Spleen (tissue), 11 donors: Measurements from ENCODE around the gene CALR3. TPM values are rescaled to one million over a fixed set of nuclear protein-coding genes. Genes with fewer than 3 reads are reported as not detected.
A peak's percentile ranks its signal among the peaks of the same experiment; 100 is the strongest.
"Not testable (repeated sequence)": the region's sequence is repeated elsewhere in the genome, so short reads cannot be mapped to it uniquely, and the experiment has no call there.

Experiments used
- DNase-seq: peaks from one replicate; pipeline ENCODE4 v3.0.0-alpha.2; 2020
- H3K27ac ChIP-seq, 8 donors: fragments of 200-600 bp; sonication (generic) in 7 of 8; 1 replicate in 4 of 8; 2 replicates in 4 of 8; pipeline versions ENCODE4 v1.5.0 to v1.8.0; 2016 to 2021; ENCODE audit warnings: inconsistent platforms in 4 of 8, mild to moderate bottlenecking in 4 of 8, moderate library complexity in 1 of 8
- H3K27me3 ChIP-seq, 7 donors: fragments of 200-600 bp; sonication (generic) in 6 of 7; replicated peaks in 1 of 7; 1 replicate in 4 of 7; 2 replicates in 3 of 7; pipeline versions ENCODE4 v1.5.0 to v1.8.0; 2016 to 2021; ENCODE audit warnings: inconsistent platforms in 3 of 7, mild to moderate bottlenecking in 1 of 7
- H3K36me3 ChIP-seq, 6 donors: fragments of 200-600 bp; sonication (generic) in 5 of 6; 1 replicate in 4 of 6; 2 replicates in 2 of 6; pipeline versions ENCODE4 v1.5.0 to v1.8.0; 2016 to 2021; ENCODE audit warnings: inconsistent platforms in 2 of 6
- H3K4me1 ChIP-seq, 6 donors: fragments of 200-600 bp; sonication (generic) in 5 of 6; 1 replicate in 3 of 6; 2 replicates in 3 of 6; pipeline versions ENCODE4 v1.5.0 to v1.8.0; 2016 to 2021; ENCODE audit warnings: inconsistent platforms in 3 of 6
- H3K4me3 ChIP-seq, 8 donors: fragments of 200-600 bp; sonication (generic) in 7 of 8; 1 replicate in 4 of 8; 2 replicates in 4 of 8; pipeline versions ENCODE4 v1.5.0 to v1.8.0; 2016 to 2021; ENCODE audit warnings: inconsistent platforms in 4 of 8, mild to moderate bottlenecking in 4 of 8, moderate library complexity in 2 of 8
- H3K9me3 ChIP-seq, 8 donors: fragments of 200-600 bp; sonication (generic) in 7 of 8; 1 replicate in 4 of 8; 2 replicates in 4 of 8; pipeline versions ENCODE4 v1.5.0 to v1.8.0; 2016 to 2021; ENCODE audit warnings: inconsistent platforms in 4 of 8
- POLR2A ChIP-seq, 3 donors: fragments of 450-650 bp; IDR thresholded peaks; one replicate each; pipeline ENCODE4 v1.5.1; 2017; ENCODE audit warnings: antibody characterized with exemption in 3 of 3, mild to moderate bottlenecking in 1 of 3
- POLR2AphosphoS5 ChIP-seq, 3 donors: sonication (generic); formaldehyde crosslinking; IDR thresholded peaks; one replicate each; pipeline ENCODE4 v1.5.1; 2017; ENCODE audit warnings: antibody characterized with exemption in 3 of 3
- WGBS, 5 donors: extraction: QIAGEN DNeasy Blood & Tissue Kit in 3 of 5; methylation state at CpG; one replicate each; pipeline versions ENCODE4 v1.1.5 to v1.1.7; 2013 to 2018; 5-methylcytosine and 5-hydroxymethylcytosine counted together
- intact Hi-C: fragments of 100-400 bp; cut with DNase I; formaldehyde crosslinking; loops from one replicate; pipeline ENCODE4 v1.15.0; 2023; ENCODE audit warnings: low total_unique reads
- polyA plus RNA-seq, 3 donors: library from polyadenylated mRNA; stranded (reverse); fragments of 200-250 nt; gene quantifications; one replicate each; pipeline ENCODE4 v1.2.1, GENCODE V29; 2013
- total RNA-seq, 7 donors: library from RNA; depleted of rRNA in 3 of 7; stranded (reverse); fragments of >200 nt in 3 of 7; fragmentation: NEBNext Ultra II Directional in 4 of 7; extraction: Animal tissue kit (Norgen Biotek cat#: 25700) in 4 of 7; gene quantifications; one replicate each; pipeline versions ENCODE4 v1.1.0 to v1.2.1, GENCODE V29; 2016 to 2021
- TF ChIP-seq, protein P1 (sequence below), 11 experiments: fragments of 200-600 bp in 7 of 11; fragments of 450-650 bp in 4 of 11; sonication (generic) in 4 of 11; IDR thresholded peaks in 8 of 11; conservative IDR thresholded peaks in 3 of 11; 1 replicate in 7 of 11; 2 replicates in 4 of 11; pipeline versions ENCODE4 v1.4.0 to v1.8.0; 2016 to 2021; ENCODE audit warnings: antibody characterized with exemption in 11 of 11, inconsistent platforms in 4 of 11, mild to moderate bottlenecking in 1 of 11
- donor health status: healthy with polysubstance abuse.
- donor health status: DM: no; HTN: no; CAD: no; lungs with moderate emphysema.
- donor health status: DM: no; HTN: no; CAD: no.
- donor health status: Bipolar disorder and iron deficiency.
- donor health status: healthy.
- donor health status: DM: no; HTN: no; CAD: no.
- donor health status: DM: yes; HTN: yes; CAD: no.

Gene CALR3
- total and polyA plus RNA-seq, 10 donors: 0.07 to 0.10 (median 0.08) TPM; not detected in 7

DNA sequence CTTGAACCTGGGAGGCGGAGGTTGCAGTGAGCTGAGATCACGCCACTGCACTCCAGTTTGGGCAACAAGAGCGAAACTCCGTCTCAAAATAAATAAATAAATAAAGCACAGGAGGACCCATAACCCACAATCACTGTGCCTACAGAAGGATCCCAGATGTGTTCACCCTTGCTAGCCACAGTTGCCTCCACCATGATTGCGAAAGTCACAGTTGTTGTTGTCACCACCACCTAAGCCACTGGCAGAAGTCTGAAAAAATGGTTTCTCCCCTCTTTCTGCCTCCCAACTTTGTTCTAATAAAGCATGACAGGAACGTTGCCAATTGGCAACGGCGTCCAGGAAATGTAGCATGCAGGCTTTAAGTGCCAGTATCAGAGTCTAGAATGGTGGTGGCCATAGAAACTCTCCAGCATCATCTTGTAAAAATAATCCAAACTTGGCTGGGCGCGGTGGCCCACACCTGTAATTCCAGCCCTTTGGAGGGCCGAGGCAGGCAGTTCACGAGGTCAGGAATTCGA, 22.0 kb downstream of the CALR3 start:
- no peak overlapping the region for H3K4me3 ChIP-seq
- TF ChIP-seq POLR2AphosphoS5 (IDR thresholded peaks at IDR 0.05): no peak
- TF ChIP-seq, protein P1, sequence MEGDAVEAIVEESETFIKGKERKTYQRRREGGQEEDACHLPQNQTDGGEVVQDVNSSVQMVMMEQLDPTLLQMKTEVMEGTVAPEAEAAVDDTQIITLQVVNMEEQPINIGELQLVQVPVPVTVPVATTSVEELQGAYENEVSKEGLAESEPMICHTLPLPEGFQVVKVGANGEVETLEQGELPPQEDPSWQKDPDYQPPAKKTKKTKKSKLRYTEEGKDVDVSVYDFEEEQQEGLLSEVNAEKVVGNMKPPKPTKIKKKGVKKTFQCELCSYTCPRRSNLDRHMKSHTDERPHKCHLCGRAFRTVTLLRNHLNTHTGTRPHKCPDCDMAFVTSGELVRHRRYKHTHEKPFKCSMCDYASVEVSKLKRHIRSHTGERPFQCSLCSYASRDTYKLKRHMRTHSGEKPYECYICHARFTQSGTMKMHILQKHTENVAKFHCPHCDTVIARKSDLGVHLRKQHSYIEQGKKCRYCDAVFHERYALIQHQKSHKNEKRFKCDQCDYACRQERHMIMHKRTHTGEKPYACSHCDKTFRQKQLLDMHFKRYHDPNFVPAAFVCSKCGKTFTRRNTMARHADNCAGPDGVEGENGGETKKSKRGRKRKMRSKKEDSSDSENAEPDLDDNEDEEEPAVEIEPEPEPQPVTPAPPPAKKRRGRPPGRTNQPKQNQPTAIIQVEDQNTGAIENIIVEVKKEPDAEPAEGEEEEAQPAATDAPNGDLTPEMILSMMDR (IDR thresholded peaks at IDR 0.05 in 8 of 11, conservative IDR thresholded peaks at IDR 0.05 in 3 of 11): no peak
- no peak for TF ChIP-seq POLR2A (IDR thresholded peaks at IDR 0.05)
- no peaks in the 10 kb centered on the region for H3K36me3 ChIP-seq
- no peak overlapping the region for H3K27ac ChIP-seq
- no peaks in the 10 kb centered on the region for H3K27me3 ChIP-seq
- 71 to 87% (median 80%) methylated on average over 12 to 13 of the region's 13 CpGs for whole genome bisulfite sequencing, 5 donors
- intact Hi-C loops: no loop called here
- peaks cover 0 to 8% (median 2%) of the 10 kb centered on the region in 8 donors for H3K9me3 ChIP-seq
- H3K4me1 ChIP-seq: peaks cover 16 to 33% (median 23%) of the 10 kb centered on the region in 6 donors
- no peak for DNase-seq

DNA sequence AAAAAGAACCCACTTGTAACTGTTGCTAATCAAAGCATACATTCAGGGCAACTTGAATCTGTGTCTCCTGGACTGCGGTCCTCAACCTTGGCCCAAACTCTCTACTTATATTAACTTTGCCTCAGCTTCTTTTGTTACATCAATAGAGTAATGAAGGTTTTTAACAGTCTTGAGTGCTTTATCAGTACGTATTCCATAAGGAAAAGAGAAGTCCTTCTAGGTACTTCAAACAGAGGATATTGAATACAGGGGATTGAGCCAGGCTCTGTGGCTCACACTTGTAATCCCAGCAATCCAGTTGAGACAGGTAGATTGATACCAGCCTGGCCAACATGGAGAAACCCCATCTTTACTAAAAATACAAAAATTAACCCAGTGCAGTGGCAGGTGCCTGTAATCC, 23.0 kb downstream of the CALR3 start:
- no peak for TF ChIP-seq POLR2AphosphoS5 (IDR thresholded peaks at IDR 0.05)
- TF ChIP-seq, protein P1 (IDR thresholded peaks at IDR 0.05 in 8 of 11, conservative IDR thresholded peaks at IDR 0.05 in 3 of 11): no peak
- TF ChIP-seq POLR2A (IDR thresholded peaks at IDR 0.05): no peak
- peak overlapping the region in 1 of 8 donors; percentile 99 for H3K4me3 ChIP-seq
- H3K9me3 ChIP-seq: peaks cover 0 to 8% (median 2%) of the 10 kb centered on the region in 8 donors
- DNase-seq: no peak
- peaks cover 16 to 43% (median 31%) of the 10 kb centered on the region in 6 donors for H3K4me1 ChIP-seq
- no peaks in the 10 kb centered on the region for H3K36me3 ChIP-seq
- WGBS, 5 donors: 69 to 98% (median 97%) methylated on average over 2 of the region's 2 CpGs
- H3K27me3 ChIP-seq: no peaks in the 10 kb centered on the region
- no peak overlapping the region for H3K27ac ChIP-seq
- intact Hi-C loops: no loop called here

DNA sequence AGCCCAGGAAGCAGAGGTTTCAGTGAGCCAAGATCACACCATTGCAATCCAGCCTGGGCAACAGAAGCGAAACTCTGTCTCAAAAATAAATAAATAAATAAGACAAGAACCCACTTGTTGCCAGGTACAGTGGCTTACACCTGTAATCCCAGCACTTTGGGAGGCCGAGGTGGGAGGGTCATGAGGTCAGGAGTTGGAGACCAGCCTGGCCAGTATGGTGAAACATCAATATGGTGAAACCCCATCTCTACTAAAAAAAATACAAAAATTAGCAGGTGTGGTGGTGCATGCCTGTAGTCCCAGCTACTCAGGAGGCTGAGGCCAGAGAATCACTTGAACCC, 23.4 kb downstream of the CALR3 start:
- Histone ChIP-seq H3K27ac (peak overlapping the region in 6 of 8 donors; percentile 85 to 93 (median 91)), H3K4me1 (peaks cover 16 to 47% (median 33%) of the 10 kb centered on the region in 6 donors), H3K4me3 (peak overlapping the region in 6 of 8 donors; percentile 88 to 99 (median 99))
- H3K9me3 ChIP-seq, H3K36me3 ChIP-seq, DNase-seq, intact Hi-C loops, H3K27me3 ChIP-seq: not testable (repeated sequence)
- 52 to 80% (median 69%) methylated on average over 2 of the region's 2 CpGs for whole genome bisulfite sequencing, 5 donors

DNA sequence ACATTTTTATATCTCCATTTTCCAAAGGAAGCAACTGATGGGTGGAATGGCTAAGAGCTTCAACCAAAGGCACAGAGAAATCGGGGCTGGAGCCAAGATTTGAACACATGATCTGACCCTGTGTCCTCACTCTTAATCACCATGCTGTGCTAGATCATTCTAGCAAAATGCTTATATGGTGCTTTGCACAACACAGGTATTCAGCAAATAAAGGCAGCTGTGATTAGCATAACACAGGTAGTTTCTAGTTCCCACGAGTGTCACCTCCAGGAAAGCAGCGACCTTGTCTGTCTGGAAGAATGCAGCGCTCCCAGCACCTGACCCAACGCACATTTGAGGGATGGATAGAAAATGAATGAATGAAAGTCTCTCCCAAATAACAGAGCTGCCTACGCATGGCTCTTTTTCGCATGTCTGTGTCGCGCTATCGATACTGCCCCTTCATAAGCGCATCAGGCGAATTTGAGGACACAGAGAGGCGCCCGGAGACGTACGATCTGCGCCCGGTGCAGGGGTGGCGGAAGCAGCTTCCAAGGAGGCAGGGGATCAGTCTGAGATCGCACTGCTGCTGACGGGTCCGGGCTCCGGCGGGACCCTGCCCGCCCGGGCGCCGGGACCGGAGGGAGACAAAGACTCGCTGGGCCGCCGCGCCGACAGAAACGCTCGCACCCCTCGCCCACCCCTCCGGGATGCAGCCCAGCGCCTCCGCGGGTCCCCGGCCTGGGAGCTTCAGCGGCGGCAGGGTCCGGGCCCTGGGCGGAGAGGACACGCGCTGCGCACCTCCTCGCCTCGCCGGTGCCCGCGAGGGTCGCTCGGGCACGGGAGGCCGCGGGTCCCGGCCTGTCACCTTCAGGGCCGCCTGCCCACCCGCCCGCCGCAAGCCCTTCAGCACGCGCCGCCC, 24.8 kb downstream of the CALR3 start:
- 1 to 3% (median 1%) methylated on average over 27 to 67 of the region's 67 CpGs for WGBS, 5 donors
- Histone ChIP-seq H3K27ac (peak overlapping the region in 7 of 8 donors; percentile 55 to 93 (median 91)), H3K4me3 (peak overlapping the region; percentile 83 to 99 (median 98)), H3K36me3 (no peaks in the 10 kb centered on the region), H3K27me3 (no peaks in the 10 kb centered on the region), H3K4me1 (peaks cover 16 to 60% (median 35%) of the 10 kb centered on the region in 6 donors), H3K9me3 (peaks cover 0 to 8% (median 2%) of the 10 kb centered on the region in 8 donors)
- intact Hi-C loops: no loop called here
- DNase-seq: no peak
- TF ChIP-seq, protein P1 (IDR thresholded peaks at IDR 0.05 in 8 of 11, conservative IDR thresholded peaks at IDR 0.05 in 3 of 11): no peak
- TF ChIP-seq POLR2AphosphoS5 (IDR thresholded peaks at IDR 0.05) (no peak), POLR2A (IDR thresholded peaks at IDR 0.05) (no peak)
